ENCODE measurements around the gene UROS. TPM values are rescaled to one million over a fixed set of nuclear protein-coding genes. Genes with fewer than 3 reads are reported as not detected.

The UROS gene
- total and polyA plus RNA-seq, 2 of the 4 experiments (the other 2 are of a cell fraction), result 48.7 to 56.5 TPM

- Histone ChIP-seq H4K20me1 (ENCODE audit: insufficient read depth, low read length) (no peaks in the 10 kb centered on the region), H4K91ac (ENCODE audit: insufficient read depth, low read depth, low read length) (no peak within 1 kb of the TSS), H3K27me3 (ENCODE audit: control insufficient read depth, insufficient read depth, low read length) (peaks cover 3% of the 10 kb centered on the region; the same call in 1 of the 2 replicates), H2BK120ac (ENCODE audit: low read depth, low read length) (no peak within 1 kb of the TSS), H3K9me3 (ENCODE audit: control insufficient read depth, insufficient read depth, low read length) (no peaks in the 10 kb centered on the region), H3K27ac (ENCODE audit: insufficient read depth, low read length) (no peak within 1 kb of the TSS), H3K4me2 (ENCODE audit: low read depth, low read length) (no peak within 1 kb of the TSS), H3K4me3 (ENCODE audit: insufficient read depth, low read depth, low read length) (no peak within 1 kb of the TSS), H3K36me3 (ENCODE audit: control insufficient read depth, insufficient read depth, low read length) (no peaks in the 10 kb centered on the region), H3K9ac (ENCODE audit: low read depth, low read length) (no peak within 1 kb of the TSS), H3K23ac (ENCODE audit: low read depth, low read length) (no peak within 1 kb of the TSS), H2BK20ac (ENCODE audit: low read depth, low read length) (no peak within 1 kb of the TSS), H3K4me1 (ENCODE audit: control insufficient read depth, insufficient read depth, low read length) (no peaks in the 10 kb centered on the region), H3K4ac (ENCODE audit: low read depth, low read length) (no peak within 1 kb of the TSS), H2AK5ac (ENCODE audit: low read depth, low read length) (no peak within 1 kb of the TSS), H4K5ac (ENCODE audit: low read depth, low read length) (no peak within 1 kb of the TSS), H3K9me1 (ENCODE audit: insufficient read depth, low read length) (no peaks in the 10 kb centered on the region), H3K14ac (replicated peaks; ENCODE audit: low read depth, low read length) (no peak within 1 kb of the TSS), H3K18ac (ENCODE audit: low read depth, low read length) (no peak within 1 kb of the TSS), H2BK15ac (ENCODE audit: low read depth, low read length) (no peak within 1 kb of the TSS), H3K79me1 (ENCODE audit: low read depth in 1 of 2, low read length in 2 of 2) (no peaks in the 10 kb centered on the region), H2AFZ (replicated peaks; ENCODE audit: low read length, poor library complexity) (peak within 1 kb of the TSS; percentile 9), H3K56ac (ENCODE audit: extremely low read depth, insufficient read depth, low read length) (no peak within 1 kb of the TSS), H2AK9ac (replicated peaks; ENCODE audit: low read depth, low read length, poor library complexity) (no peak within 1 kb of the TSS), H2BK5ac (ENCODE audit: low read depth, low read length, poor library complexity, severe bottlenecking) (no peak within 1 kb of the TSS), H4K8ac (ENCODE audit: low read depth in 2 of 2, low read length in 2 of 2) (no peak within 1 kb of the TSS)
- POLR2A ChIA-PET (ENCODE audit: unreplicated experiment), result interaction anchor here (0.6 kb wide), 1 partner anchor 690 kb away, joined by 4 read pairs; no protein-coding TSS in a partner anchor
- WGBS, 2 experiments (ENCODE audit: extremely low coverage in 2 of 2, insufficient read length in 1 of 2), result 92% methylated on average over 13 of the region's 26 CpGs; no CpG with 5 or more reads in 1 of the 2 experiments
- ATAC-seq (ENCODE audit: low read depth) (no peak), DNase-seq (no peak)
- in situ Hi-C loops (cut with MboI; ENCODE audit: low sequenced_read_pairs), result no loop called here
- intact Hi-C loops (cut with micrococcal nuclease), result no loop called here
- CTCF ChIA-PET, result no interaction called here
- dilution Hi-C loops (cut with HindIII; ENCODE audit: low sequenced_read_pairs, unreplicated experiment), result no loop called here
- no peak for TF ChIP-seq MXI1 (IDR thresholded peaks at IDR 0.05; ENCODE audit: borderline replicate concordance, low read depth, low read length)
- no peak for TF ChIP-seq RCOR1 (IDR thresholded peaks at IDR 0.05; ENCODE audit: insufficient replicate concordance, low read length)
- TF ChIP-seq BHLHE40 (IDR thresholded peaks at IDR 0.05; ENCODE audit: low read depth, low read length), result no peak
- TF ChIP-seq RFX5 (IDR thresholded peaks at IDR 0.05; ENCODE audit: low read depth, low read length), result no peak
- no peak for TF ChIP-seq CEBPB (IDR thresholded peaks at IDR 0.05; ENCODE audit: low read depth, low read length)
- no peak for TF ChIP-seq FOS (IDR thresholded peaks at IDR 0.05; ENCODE audit: low read depth, low read length)
- no peak for TF ChIP-seq NFE2L2 (IDR thresholded peaks at IDR 0.05; ENCODE audit: low read depth, low read length)
- TF ChIP-seq CHD1 (IDR thresholded peaks at IDR 0.05; ENCODE audit: low read depth, low read length), result no peak
- no peak for TF ChIP-seq RAD21 (IDR thresholded peaks at IDR 0.05; ENCODE audit: low read length)
- no peak for TF ChIP-seq SMC3 (IDR thresholded peaks at IDR 0.05; ENCODE audit: low read depth, low read length)
- no TSS peak for BruUV-seq (replicated peaks)
Measured at GRCh38 chr10:125775491-125776106, 47.5 kb downstream of the UROS start, which contains the start of gene MMP21. MMP21 (minus strand) TSS chr10:125775821; CDS start chr10:125775821, 0 bp downstream.

Measured in IMR-90 (cell line).